NK-92 treated with Interleukin-12 subunit alpha and Interleukin-12 subunit beta, amount 100 ng/mL, for 24 hours (cell line): ENCODE results near the gene ATP5MG.

Experiments used
- DNase-seq: peaks from one replicate; lab custom pipeline; 2025; lab: John Stamatoyannopoulos, UW

The ATP5MG gene

GRCh38 chr11:118442908-118443589 lies 41.6 kb downstream of the ATP5MG start:
- no peak for DNase-seq

- no peak for DNase-seq
Observed at GRCh38 chr11:118443590-118444218, 42.3 kb downstream of the ATP5MG start.

- no peak for DNase-seq
Observed at GRCh38 chr11:118447423-118447822, 46.0 kb downstream of the ATP5MG start.

GRCh38 chr11:118448294-118448693 lies 46.9 kb downstream of the ATP5MG start:
- no peak for DNase-seq

GRCh38 chr11:118449316-118449918 lies 48.0 kb downstream of the ATP5MG start:
- no peak for DNase-seq

GRCh38 chr11:118450451-118450850 lies 49.0 kb downstream of the ATP5MG start:
- no peak for DNase-seq
